ENCODE results near the gene DYNC2LI1.
"Not testable (repeated sequence)": the region's sequence is repeated elsewhere in the genome, so short reads cannot be mapped to it uniquely, and the experiment has no call there.

Gene DYNC2LI1

DNA sequence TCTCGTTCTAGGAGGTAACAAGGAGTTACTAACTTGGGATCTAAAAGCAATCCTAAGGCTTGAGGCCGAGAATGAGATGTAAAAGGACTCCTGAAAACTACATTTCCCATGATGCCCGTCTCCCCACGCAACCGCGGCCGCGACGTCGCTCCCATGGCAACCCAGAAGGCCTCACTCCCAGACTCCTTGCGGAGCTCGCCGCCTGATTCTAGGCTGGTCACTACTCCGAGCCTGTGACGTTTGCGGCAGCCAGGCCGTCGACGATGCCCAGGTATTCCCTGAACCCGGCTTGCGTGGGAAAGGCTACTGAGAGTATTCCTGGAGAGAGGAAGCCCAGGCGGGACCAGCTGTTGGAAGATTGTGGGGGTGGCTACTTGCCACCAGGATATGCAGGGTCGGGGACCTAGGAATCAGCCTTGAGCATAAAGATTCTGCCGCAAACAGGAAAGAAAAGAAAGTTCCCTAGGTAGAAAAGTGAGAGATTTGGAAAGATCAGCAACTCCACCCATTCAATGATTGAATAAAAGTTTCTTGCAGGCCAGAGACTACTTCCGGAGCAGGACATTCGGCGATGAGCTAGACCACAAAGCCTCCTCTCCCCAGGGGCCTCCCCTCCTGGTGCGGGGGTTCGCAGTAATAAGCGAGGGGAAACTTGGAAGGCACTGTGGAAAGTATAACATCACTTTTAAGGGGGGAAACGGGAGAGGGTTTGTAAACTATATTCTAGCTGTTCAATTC lies at the start of gene DYNC2LI1:
DYNC2LI1 (plus strand) TSS at position 164 of the 738 bp plus-strand sequence; CDS start at position 264, 100 bp downstream.
- DNase-seq: peak; percentile 81 to 84

DNA sequence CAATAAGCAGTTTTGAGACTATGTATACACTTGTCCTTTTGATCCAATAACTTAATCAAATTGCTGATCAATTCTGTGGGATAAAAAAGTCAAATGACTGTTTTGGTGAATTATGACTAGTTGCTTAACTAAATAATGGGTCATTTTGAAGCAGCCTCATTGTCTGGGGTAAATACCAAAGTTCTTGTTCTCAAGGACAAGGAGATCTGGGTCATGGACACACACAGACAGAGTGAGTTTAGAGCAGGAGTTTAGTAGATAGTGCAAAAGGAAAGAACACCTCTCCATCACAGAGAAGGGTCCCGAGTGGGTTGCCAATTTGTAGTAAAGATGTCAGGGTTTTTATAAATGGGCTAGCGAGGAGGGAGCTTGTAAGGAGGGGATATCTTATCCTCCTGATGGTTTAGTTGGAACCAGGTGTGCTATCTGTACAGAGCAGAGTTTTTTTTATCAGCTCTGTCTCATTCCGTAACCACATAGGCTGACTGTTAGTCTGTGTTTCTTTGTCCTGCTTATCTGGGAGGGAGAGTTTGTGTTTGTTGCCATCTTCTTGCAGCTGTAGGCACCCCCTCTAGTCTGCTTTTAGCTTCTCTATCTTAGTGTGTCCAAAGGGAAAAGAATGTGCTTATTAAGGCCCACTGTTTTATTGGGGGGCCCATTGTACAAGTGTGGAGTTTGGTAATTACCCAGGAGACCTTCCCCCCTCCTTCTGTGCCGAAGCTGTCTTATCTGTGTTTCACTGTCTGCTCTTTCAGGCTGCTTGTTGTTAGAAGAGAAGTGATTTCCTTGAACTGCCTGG lies 48.9 kb upstream of the DYNC2LI1 start:
- DNase-seq: no peak

DNA sequence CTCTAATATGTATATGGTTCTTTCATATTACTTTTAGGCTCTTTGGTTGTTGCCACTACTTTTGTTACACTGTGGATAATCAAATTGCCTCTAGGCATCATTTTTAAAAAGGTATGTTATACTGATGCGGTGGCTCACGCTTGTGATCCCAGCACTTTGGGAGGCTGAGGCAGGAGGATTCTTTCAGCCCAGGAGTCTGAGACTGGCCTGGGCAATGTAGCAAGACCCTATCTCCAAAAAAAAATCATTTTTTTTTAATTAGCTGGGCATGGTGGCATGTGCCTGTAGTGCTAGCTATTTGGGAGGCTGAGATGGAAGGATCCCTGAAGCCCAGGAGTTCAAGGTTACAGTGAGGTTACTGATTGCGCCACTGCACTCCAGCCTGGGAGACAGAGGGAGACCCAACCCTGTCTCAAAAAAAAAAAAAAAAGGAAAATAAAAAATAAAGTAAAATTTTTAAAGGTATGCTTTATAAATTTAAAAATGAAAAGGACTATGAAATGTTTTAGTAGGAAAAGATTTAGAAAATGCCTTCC lies 48.1 kb upstream of the DYNC2LI1 start:
- DNase-seq: no peak

DNA sequence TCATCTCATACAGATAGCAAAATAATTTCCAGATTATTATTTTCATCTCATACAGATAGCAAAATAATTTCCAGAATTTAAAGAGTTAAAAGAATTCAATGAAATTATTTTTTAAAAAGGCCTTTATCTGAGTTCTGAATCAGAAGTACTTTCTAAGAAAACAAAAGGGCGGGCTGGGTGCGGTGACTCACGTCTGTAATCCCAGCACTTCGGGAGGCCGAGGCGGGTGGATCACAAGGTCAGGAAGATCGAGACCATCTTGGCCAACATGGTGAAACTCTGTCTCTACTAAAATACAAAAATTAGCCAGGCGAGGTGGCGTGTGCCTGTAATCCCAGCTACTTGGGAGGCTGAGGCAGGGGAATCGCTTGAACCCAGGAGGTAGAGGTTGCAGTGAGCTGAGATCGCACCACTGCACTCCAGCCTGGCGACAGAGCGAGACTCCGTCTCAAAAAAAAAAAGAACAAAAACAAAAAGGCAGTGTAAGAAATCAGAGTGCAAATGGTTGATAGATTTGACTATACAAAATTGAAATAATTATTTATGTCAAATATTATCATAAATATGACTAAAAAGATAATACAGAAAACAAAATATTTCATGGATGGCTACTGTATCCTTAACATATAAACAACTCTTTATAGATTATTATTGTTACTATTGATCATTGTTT lies 46.7 kb upstream of the DYNC2LI1 start:
- DNase-seq: not testable (repeated sequence)

DNA sequence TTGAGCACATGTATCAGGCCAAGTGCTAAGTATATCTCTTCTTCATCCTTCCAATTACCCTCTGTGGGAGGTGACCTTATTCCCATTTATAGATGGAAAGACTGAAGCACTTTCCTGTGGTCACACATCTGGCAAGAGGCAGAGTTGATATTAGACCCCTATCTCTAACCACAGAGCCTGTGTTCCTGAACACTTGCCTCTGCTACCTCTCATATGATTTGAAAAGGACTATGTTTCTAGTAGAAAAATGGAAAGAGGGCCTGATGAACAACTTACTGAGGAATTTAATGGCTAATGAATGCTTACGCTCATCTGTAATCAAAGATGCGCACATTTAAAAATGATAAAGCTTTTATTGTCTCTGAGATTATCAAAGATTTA lies 46.2 kb upstream of the DYNC2LI1 start:
- DNase-seq: no peak

DNA sequence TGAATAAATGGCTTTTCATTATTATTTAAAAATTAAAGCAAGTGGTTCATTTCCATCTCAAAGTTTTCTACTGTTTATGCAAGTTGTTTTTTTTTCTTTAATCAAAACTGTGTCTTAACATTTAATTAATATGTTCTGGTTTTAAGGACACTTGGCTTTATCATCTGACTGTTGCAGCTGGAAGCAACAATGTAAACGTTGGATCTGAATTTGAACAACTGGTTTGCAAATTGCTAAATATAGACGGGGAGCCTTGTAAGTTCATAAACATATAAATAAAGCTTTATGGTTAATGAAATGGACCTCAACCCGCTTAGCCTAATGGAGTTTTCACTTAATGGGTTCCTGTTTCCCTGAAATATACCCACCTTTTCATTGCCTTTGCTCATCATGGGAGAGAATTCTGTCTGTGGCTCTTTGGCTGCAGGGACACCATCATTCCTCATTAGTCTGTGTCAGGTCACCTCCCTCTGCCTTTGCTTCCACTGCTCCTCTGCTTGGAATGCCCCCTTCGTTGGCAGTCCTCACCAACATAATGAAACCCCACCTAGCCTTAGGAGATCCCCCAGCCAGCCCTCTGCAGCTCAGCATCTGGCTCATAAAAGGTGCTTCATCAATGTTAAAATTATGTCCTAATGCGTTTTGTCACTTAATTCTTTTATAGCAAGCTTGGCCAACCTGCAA lies 44.2 kb upstream of the DYNC2LI1 start:
- DNase-seq: no peak

DNA sequence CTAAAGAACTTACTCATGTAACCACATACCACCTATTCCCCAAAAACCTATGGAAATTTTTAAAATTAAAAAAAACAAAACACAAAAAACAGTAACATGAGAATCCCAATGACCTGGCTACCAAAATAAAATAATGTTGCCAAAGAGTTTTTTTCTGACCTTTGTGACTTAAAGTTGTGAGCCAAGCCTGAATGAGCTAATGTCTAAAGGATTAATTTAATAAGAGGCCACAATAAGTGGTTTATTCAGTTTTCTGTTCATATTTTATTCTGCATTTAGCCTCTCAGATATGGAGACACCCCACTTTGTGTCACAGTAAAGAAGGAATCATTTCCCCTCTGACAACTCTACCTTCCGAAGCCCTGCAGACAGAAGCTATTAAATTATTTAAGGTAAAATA lies 42.6 kb upstream of the DYNC2LI1 start:
- no peak for DNase-seq

DNA sequence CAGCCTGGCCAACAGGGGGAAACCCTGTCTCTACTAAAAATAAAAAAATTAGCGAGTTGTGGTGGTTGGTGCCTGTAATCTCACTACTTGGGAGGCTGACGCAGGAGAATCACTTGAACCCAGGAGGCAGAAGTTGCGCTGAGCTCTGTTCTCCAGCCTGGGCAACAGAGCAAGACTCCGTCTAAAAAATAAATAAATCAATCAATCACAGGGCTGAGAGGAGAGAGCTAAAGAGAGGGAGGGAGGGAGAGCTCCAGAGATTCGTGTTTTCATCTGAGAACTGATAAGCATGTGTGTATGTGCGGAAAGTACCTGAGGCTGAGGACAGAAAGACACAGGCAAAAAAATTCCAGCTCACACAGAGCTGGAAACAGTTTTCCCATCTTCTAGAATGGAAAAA lies 37.2 kb upstream of the DYNC2LI1 start:
- DNase-seq: no peak

DNA sequence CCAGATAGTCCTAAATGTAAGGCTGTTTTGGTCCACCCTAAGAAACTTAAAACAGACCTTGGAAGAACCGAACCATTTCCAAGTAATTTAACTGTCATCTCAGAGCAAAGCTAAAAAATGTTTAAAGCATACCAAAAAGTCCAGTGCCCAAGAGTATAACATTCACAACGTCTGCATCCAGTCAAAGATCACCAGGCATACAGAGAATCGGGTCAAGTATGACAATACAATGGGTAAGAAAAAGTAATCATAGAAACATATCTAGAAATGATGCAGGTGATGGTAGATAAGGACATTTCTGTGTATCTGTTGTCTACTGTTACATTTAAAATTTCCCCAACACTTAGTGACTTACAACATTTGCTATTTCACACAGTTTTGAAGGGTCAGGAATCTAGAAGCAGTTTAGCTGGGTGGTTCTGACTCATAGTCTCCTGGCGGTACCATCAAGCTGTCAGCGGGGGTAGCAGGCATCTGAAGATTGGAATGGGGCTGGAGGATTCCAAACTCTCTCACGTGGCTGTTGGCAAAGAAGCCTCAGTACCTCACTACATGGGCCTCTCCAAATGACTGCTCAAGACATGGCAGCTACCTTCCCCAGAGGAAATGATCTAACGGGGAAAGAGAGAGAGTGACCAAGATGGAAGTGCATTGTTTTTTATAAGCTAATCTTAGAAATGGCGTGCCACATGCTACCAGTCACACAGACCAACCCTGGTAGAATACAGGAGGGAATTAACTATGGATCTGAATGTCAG lies 36.6 kb upstream of the DYNC2LI1 start:
- no peak for DNase-seq

DNA sequence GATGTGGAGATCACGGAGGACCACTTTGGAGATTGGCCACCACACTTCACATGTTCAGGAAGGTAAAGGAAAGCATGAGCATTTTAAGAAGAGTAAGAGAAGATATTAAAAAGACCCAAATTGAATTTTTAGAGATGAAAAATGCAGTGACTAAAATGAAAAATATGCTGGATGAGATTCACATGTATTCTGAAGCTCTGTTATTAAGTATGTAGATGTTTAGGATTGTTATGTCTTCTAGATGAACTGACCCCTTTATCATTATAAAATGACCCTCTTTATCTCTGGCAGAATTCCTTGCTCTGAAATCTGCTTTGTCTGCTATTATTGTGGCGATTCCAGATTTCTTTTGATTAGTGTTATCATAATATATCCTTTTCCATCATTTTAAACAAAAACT lies 36.0 kb upstream of the DYNC2LI1 start:
- DNase-seq: no peak

DNA sequence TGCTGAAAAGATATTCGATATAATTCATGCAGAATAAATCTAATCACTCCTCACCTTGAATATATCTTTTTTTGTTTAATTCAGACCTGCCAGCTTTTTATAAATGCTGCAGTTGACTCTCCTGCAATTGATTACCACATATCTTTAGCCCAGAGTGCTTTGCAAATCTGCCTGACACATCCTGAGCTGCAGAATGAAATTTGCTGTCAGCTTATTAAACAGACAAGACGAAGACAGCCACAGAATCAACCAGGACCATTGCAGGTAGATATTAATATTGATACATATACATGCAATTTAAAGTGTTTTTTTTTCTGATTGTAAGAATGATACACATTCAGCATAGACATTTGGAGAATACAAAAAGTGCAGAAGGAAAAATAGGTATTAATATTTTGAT lies 35.6 kb upstream of the DYNC2LI1 start:
- DNase-seq: no peak

DNA sequence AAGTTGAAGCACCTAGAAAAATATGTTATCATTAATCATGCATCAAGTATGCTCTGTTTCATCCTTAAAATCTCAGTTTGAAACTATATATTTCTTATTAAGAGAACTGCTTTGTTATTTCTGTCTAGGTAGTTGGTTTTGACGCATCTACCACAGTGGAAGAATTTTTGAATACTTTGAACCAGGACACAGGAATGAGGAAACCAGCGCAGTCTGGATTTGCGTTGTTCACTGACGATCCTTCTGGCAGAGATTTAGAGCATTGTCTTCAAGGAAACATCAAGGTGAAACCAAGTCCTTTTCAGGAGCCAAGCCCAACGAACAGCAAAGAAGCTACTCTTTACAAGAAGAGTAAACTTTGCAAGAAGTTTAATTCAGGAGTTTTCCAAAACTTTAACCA lies 30.1 kb upstream of the DYNC2LI1 start:
- DNase-seq: no peak

DNA sequence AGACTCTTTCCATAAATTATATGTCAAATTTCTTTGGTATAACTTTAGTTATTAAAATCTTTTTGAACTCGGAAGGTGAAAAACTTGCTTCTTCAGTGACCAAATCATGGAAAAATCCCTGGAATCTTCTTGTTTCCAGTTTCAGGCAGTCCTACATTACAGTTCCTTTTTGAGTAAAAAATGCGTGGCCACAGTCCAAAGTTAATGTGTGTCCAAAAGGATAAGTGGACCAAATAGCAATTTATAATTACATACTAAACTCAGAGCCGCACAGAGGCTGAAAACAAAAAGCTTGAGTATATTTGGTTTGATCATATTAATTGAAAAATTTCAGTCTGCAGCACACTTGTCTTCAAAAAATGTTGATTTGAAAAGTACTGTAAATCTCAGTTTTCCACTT lies 28.4 kb upstream of the DYNC2LI1 start:
- DNase-seq: no peak

DNA sequence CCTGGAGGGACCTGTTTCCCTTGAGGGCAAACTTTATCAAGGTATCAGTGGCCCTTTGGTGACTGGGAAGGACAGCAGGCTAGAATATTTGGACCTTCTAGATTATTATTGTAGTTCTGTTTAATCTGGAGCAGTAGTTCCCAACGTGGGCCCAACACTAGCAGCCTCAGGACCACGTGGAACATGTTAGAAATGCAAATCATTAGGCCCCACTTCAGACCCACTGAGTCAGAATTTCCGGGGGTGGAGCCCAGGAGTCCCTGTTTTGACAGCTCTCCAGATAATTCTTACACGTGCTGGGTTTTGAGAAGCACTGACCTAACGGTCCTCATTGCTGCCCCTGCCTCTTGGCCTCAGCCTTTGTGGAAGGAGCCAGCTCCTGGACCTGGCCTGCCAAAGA lies 25.5 kb upstream of the DYNC2LI1 start:
- DNase-seq: no peak

DNA sequence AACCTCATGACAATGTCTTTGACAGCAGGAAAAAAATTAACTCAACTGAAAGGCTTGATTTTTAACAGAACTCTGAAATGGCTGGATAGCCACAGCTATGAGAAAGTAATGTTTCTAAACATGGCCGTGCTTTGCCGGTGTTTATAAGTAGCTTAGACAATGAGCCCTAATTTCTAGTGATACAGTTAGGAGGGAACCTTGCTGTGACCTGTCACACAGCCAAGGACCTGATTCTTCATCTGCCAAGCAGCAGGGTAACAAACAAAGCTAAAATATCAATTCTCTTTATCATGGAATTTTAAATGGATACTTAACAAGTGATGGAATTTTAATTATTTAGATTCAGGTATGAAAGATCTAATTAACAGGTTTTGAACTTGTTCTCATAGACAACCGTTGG lies 24.3 kb upstream of the DYNC2LI1 start:
- no peak for DNase-seq

DNA sequence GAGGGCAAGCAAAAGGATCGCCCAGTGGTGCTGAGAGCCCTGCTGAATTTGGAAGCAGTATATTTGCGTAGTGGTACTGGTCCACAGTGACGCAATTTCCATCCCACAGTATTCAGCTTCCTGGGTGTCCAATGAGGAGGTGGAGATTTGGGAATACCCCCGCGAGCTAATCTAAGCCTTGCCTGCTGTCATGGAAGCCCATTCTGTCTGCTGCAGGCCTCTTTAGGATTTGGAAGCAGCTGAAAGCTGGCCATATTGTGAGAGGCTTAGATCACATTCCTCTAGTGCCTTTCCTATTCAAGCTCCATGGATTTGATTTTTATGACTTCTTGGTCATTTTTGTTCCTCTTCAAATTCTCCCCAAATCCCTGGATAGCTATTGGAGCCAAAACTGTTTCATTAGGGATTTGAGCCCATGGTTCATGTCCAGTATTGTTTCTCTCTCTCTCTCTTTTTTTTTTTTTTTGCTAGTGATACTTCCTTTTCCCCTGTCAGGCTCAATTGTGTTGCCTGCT lies 22.3 kb upstream of the DYNC2LI1 start:
- no peak for DNase-seq

DNA sequence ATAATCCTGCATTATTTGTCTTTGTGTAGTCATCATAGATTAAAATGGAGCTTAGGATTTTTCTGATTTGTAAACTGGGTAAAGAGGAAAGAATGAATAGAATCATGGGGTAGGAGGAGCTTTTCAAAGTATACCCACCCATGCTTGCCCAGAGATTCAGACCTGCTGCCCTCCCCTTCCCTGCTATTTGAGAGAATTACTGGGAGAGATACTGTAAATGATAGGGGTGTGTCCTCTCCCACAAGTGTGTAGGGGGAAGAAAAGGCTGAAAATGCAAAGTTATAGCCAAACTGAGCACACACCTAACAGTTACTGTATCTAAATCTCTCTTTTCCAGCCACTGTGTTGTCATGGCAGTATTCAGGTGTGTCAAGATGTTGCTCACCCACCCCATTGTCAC lies 21.5 kb upstream of the DYNC2LI1 start:
- DNase-seq: no peak

DNA sequence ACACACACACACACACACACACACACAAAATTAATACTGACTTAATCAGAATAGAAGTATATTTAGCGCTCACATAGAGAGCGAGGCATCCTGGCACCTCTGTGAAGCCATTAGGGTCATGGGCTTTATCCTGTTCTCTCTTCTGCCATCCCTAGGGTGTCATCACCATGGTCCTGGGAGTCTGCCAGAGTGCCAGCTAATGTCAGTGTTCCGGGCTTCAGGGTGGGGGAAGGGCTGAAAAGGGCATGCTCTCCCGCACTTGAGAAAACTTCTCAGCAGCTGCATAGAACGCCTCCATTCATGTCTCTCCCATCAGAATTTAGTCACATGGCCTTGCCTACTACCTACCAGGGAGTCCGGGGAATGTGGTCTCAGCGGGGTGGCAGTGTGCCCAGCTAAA lies 19.7 kb upstream of the DYNC2LI1 start:
- no peak for DNase-seq

DNA sequence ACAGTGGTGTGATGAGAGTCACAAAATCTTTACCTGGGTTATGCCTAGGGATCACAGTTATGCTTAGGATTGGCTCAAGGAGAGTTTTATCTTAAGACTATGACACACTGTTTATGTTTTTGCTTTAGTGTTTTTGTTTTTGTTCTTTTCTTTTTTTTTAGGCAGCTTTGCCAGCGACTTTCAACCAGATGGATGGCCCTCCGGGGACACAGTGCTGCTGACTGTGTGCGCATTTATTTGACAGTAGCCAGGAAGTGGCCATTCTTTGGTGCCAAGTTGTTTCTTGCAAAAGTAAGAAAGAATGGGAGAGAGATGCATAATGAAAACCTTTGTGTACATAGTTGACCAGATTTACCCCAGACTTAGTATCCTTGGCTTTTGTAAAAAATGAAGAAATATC lies 15.1 kb upstream of the DYNC2LI1 start:
- no peak for DNase-seq

DNA sequence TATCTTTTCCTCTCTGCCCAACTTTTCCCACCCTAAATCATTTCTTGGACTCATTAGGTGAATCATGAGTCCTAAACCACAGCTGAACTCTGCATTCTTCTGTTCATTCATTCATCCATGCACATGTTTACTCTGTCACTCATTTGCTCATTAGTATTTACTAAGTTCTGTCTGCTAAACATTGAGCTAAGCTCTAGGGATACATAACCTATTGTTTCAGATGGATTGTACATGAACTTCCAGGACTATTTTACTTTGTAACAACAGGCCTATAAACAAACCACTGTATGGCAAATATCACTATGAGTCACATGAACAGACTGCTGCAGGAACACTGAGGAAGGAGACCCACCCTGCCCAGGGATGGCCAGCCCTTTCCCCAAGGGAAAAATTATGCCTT lies 14.6 kb upstream of the DYNC2LI1 start:
- DNase-seq: no peak

DNA sequence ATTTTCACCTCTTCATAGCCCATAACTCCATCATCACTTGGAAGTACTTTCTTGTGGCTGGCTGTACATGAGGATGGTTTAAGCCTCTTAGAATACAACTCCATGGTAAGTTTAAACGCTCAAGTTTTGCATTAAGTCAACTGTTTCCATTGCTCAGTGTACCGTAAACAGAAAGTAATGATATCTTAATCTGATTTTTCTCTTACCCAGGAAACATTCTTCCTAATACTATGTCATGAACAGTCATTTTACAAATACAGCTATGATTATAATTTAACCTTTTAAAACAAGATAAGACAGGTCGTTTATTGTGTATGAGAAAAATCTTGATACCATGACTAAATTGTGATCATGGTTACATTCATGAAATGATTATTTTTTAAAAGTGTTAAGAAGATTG lies 11.6 kb upstream of the DYNC2LI1 start:
- no peak for DNase-seq

DNA sequence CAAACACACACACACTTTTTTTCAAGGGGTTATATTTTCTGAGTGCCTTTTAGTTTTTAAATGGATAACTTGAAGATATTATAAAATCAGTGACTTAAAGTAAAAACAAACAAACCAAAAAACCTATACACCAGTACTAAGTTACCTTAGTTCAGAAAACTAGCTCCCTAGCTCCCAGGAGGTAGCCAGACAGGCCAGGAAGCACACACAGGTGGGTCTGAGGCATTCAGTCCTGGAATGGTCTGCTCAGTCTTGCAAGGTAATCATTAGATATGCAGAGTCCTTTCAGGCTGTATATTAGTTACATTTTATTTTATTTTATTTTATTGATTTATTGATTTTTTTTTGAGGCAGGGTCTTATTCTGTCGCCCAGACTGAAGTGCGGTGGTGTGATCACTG lies 10.7 kb upstream of the DYNC2LI1 start:
- DNase-seq: no peak

Measured in CD4-positive, alpha-beta T cell treated with Interleukin-4 for 1 hour (primary cell).